GM21529 (cell line): Measurements from ENCODE around the gene EFNA5.
A peak's percentile ranks its signal among the peaks of the same experiment; 100 is the strongest.

ENCODE experiments used
- ATAC-seq: cut with Tn5 transposase; IDR thresholded peaks from one replicate; pipeline ENCODE4 v1.9.1; 2021; ENCODE audit not compliant: unreplicated experiment

Gene EFNA5

GRCh38 chr5:107574287-107574686, 96.5 kb downstream of the EFNA5 start:
- ATAC-seq, result no peak

GRCh38 chr5:107572715-107573368, 97.9 kb downstream of the EFNA5 start:
- ATAC-seq, result no peak

- peak; percentile 48 for ATAC-seq
These were observed 98.9 kb downstream of the EFNA5 start for GRCh38 chr5:107571621-107572536.

GRCh38 chr5:107570805-107571531, 99.8 kb downstream of the EFNA5 start:
- ATAC-seq, result peak; percentile 85

- ATAC-seq, result no peak
These were observed 100.6 kb downstream of the EFNA5 start for GRCh38 chr5:107570181-107570580.

GRCh38 chr5:107567901-107568671, 102.7 kb downstream of the EFNA5 start:
- no peak for ATAC-seq

GRCh38 chr5:107566986-107567385, 103.8 kb downstream of the EFNA5 start:
- ATAC-seq, result no peak

GRCh38 chr5:107565791-107566767, 104.7 kb downstream of the EFNA5 start:
- no peak for ATAC-seq

- no peak for ATAC-seq
These were observed 105.8 kb downstream of the EFNA5 start for GRCh38 chr5:107564931-107565372.

GRCh38 chr5:107563959-107564544, 106.7 kb downstream of the EFNA5 start:
- no peak for ATAC-seq

- ATAC-seq, result no peak
These were observed 110.4 kb downstream of the EFNA5 start for GRCh38 chr5:107560377-107560776.

- no peak for ATAC-seq
These were observed 111.8 kb downstream of the EFNA5 start for GRCh38 chr5:107558823-107559375.

GRCh38 chr5:107557051-107557658, 113.6 kb downstream of the EFNA5 start:
- ATAC-seq, result no peak

GRCh38 chr5:107556575-107556974, 114.2 kb downstream of the EFNA5 start:
- no peak for ATAC-seq

GRCh38 chr5:107555425-107556090, 115.2 kb downstream of the EFNA5 start:
- no peak for ATAC-seq

- ATAC-seq, result no peak
These were observed 115.8 kb downstream of the EFNA5 start for GRCh38 chr5:107554776-107555424.

- no peak for ATAC-seq
These were observed 117.6 kb downstream of the EFNA5 start for GRCh38 chr5:107553117-107553555.
